Activated CD8-positive, alpha-beta T cell treated with anti-CD3 and anti-CD28 coated beads for 36 hours (primary cell): ENCODE data around the gene CCL25. TPM values are rescaled to one million over a fixed set of nuclear protein-coding genes. Genes with fewer than 3 reads are reported as not detected.

Experiments used
- ATAC-seq: fragments of 200-7000 bp; cut with Tn5 transposase; one replicate; pipeline ENCODE4 v1.10.0; 2021; ENCODE audit warnings: mild to moderate bottlenecking, moderate library complexity
- CTCF ChIA-PET: fragments of 350-600 bp; sonication (Branson Sonifier 250); formaldehyde crosslinking; loops from one replicate; lab custom pipeline; 2021; ENCODE audit warnings: antibody characterized with exemption; lab: Charles Lee
- POLR2A ChIA-PET: fragments of 350-600 bp; sonication (Branson Sonifier 250); formaldehyde crosslinking; loops from one replicate; lab custom pipeline; 2021; ENCODE audit warnings: antibody characterized with exemption; lab: Charles Lee
- DNase-seq: peaks from one replicate; pipeline ENCODE4 v3.0.0-alpha.2; 2020
- H3K27ac Mint-ChIP-seq: one replicate; pipeline ENCODE4 v1.8.0; 2021; ENCODE audit warnings: mild to moderate bottlenecking, mixed read lengths
- H3K27me3 Mint-ChIP-seq: one replicate; pipeline ENCODE4 v1.8.0; 2021; ENCODE audit warnings: mixed read lengths
- H3K36me3 Mint-ChIP-seq: one replicate; pipeline ENCODE4 v1.8.0; 2021; ENCODE audit warnings: low read depth, mixed read lengths
- H3K4me1 Mint-ChIP-seq: one replicate; pipeline ENCODE4 v1.8.0; 2021; ENCODE audit warnings: low read depth, mixed read lengths
- H3K4me3 Mint-ChIP-seq: one replicate; pipeline ENCODE4 v1.8.0; 2021; ENCODE audit warnings: mild to moderate bottlenecking, moderate library complexity, mixed read lengths
- H3K9me3 Mint-ChIP-seq: one replicate; pipeline ENCODE4 v1.8.0; 2021; ENCODE audit warnings: mixed read lengths
- CTCF ChIP-seq: fragments of 200-600 bp; IDR thresholded peaks from one replicate; pipeline ENCODE4 v1.8.0; 2022; ENCODE audit warnings: antibody characterized with exemption, mild to moderate bottlenecking
- intact Hi-C: fragments of 100-400 bp; cut with micrococcal nuclease; formaldehyde crosslinking; loops from one replicate; pipeline ENCODE4 v1.10.0; 2022
- total RNA-seq, 2 experiments: library from RNA; stranded (reverse); gene quantifications; one replicate each; pipeline ENCODE4 v1.2.3, GENCODE V29; 2021

CCL25 gene
- total RNA-seq, 2 experiments from 2014 or later: 0.29 TPM; not detected in 1

- no peak for DNase-seq
- CTCF ChIA-PET: interaction anchor here (1.9 kb wide), 1 partner anchor 92 kb away, joined by 5 read pairs; no protein-coding TSS in a partner anchor
- no peak overlapping the region for H3K4me3 Mint-ChIP-seq
- POLR2A ChIA-PET: interaction anchor here (1.1 kb wide), 1 partner anchor 129 kb away, joined by 3 read pairs; no protein-coding TSS in a partner anchor
- no peak for ATAC-seq
- H3K4me1 Mint-ChIP-seq: no peaks in the 10 kb centered on the region
- H3K9me3 Mint-ChIP-seq: peaks cover 27% of the 10 kb centered on the region
- H3K36me3 Mint-ChIP-seq: peaks cover 3% of the 10 kb centered on the region
- no peak overlapping the region for H3K27ac Mint-ChIP-seq
- TF ChIP-seq CTCF: no peak
- intact Hi-C loops: no loop called here
- peaks cover 2% of the 10 kb centered on the region for H3K27me3 Mint-ChIP-seq
These were observed 41.2 kb downstream of the CCL25 start for GRCh38 chr19:8093740-8094139.

GRCh38 chr19:8094336-8094735 lies 41.8 kb downstream of the CCL25 start:
- DNase-seq: no peak
- ChIA-PET POLR2A (no interaction called here), CTCF (interaction anchor here (1.9 kb wide), 1 partner anchor 93 kb away, joined by 5 read pairs; no protein-coding TSS in a partner anchor)
- Mint-ChIP-seq H3K4me1 (no peaks in the 10 kb centered on the region), H3K27me3 (peaks cover 2% of the 10 kb centered on the region), H3K27ac (no peak overlapping the region), H3K9me3 (peaks cover 27% of the 10 kb centered on the region), H3K4me3 (no peak overlapping the region), H3K36me3 (peaks cover 3% of the 10 kb centered on the region)
- TF ChIP-seq CTCF: no peak
- intact Hi-C loops: no loop called here
- no peak for ATAC-seq

- Mint-ChIP-seq H3K4me3 (no peak overlapping the region), H3K9me3 (peaks cover 25% of the 10 kb centered on the region), H3K4me1 (no peaks in the 10 kb centered on the region), H3K27me3 (peaks cover 2% of the 10 kb centered on the region), H3K27ac (no peak overlapping the region), H3K36me3 (peaks cover 3% of the 10 kb centered on the region)
- CTCF ChIA-PET: interaction anchor here (1.9 kb wide), 1 partner anchor 94 kb away, joined by 5 read pairs; no protein-coding TSS in a partner anchor
- POLR2A ChIA-PET: no interaction called here
- intact Hi-C loops: no loop called here
- no peak for TF ChIP-seq CTCF
- ATAC-seq (no peak), DNase-seq (no peak)
These were observed 42.9 kb downstream of the CCL25 start for GRCh38 chr19:8095354-8095886.

- POLR2A ChIA-PET: no interaction called here
- DNase-seq: no peak
- peak; percentile 24 for TF ChIP-seq CTCF
- H3K27me3 Mint-ChIP-seq: peaks cover 2% of the 10 kb centered on the region
- H3K36me3 Mint-ChIP-seq: peaks cover 3% of the 10 kb centered on the region
- H3K27ac Mint-ChIP-seq: no peak overlapping the region
- H3K4me1 Mint-ChIP-seq: no peaks in the 10 kb centered on the region
- peaks cover 25% of the 10 kb centered on the region for H3K9me3 Mint-ChIP-seq
- no peak overlapping the region for H3K4me3 Mint-ChIP-seq
- CTCF ChIA-PET: no interaction called here
- intact Hi-C loops: no loop called here
- no peak for ATAC-seq
These were observed 43.5 kb downstream of the CCL25 start for GRCh38 chr19:8096071-8096470.

- peaks cover 3% of the 10 kb centered on the region for H3K36me3 Mint-ChIP-seq
- TF ChIP-seq CTCF: no peak
- no peak overlapping the region for H3K27ac Mint-ChIP-seq
- ChIA-PET POLR2A (no interaction called here), CTCF (no interaction called here)
- no peak for DNase-seq
- H3K4me3 Mint-ChIP-seq: no peak overlapping the region
- no peak for ATAC-seq
- no peaks in the 10 kb centered on the region for H3K4me1 Mint-ChIP-seq
- intact Hi-C loops: no loop called here
- peaks cover 2% of the 10 kb centered on the region for H3K27me3 Mint-ChIP-seq
- H3K9me3 Mint-ChIP-seq: peaks cover 25% of the 10 kb centered on the region
These were observed 44.6 kb downstream of the CCL25 start for GRCh38 chr19:8097198-8097597.
